Caco-2 (cell line): Measurements from ENCODE around the gene CHKB. TPM values are rescaled to one million over a fixed set of nuclear protein-coding genes. Genes with fewer than 3 reads are reported as not detected.

Experiments
- BruUV-seq: library from RNA; stranded (reverse); fragments of 400-500 nt; replicated peaks from 2 replicates; lab custom pipeline; 2021; lab: Mats Ljungman, UMichigan
- CTCF ChIA-PET: fragments of 300-600 bp; sonication (Branson Sonifier 250); formaldehyde crosslinking; loops from one replicate; lab custom pipeline; 2022; ENCODE audit warnings: antibody characterized with exemption; lab: Charles Lee
- POLR2A ChIA-PET: fragments of 300-600 bp; sonication (Branson Sonifier 250); formaldehyde crosslinking; loops from one replicate; lab custom pipeline; 2022; ENCODE audit warnings: antibody characterized with exemption; lab: Charles Lee
- DNase-seq, 2 experiments: peaks; one replicate each; pipeline versions ENCODE4 v3.0.0 to v3.0.0-alpha.2; 2020 to 2022
- H3K27me3 ChIP-seq: replicated peaks from 2 replicates; pipeline ENCODE4 v1.6.0; 2011; ENCODE audit warnings: low read length; ENCODE audit not compliant: control insufficient read depth, insufficient read depth
- H3K36me3 ChIP-seq: 2 replicates; pipeline ENCODE4 v1.5.1; 2011; ENCODE audit warnings: low read length; ENCODE audit not compliant: control insufficient read depth, insufficient read depth
- H3K4me1 ChIP-seq: fragments of 250-450 bp; sonication (Bioruptor Pico); 2 replicates; pipeline ENCODE4 v1.5.1; 2020; ENCODE audit warnings: mild to moderate bottlenecking
- H3K4me3 ChIP-seq: 2 replicates; pipeline ENCODE4 v1.5.1; 2011; ENCODE audit warnings: low read depth, mild to moderate bottlenecking, control low read depth, low read length
- H3K9me3 ChIP-seq: fragments of 250-450 bp; sonication (Bioruptor Pico); 2 replicates; pipeline ENCODE4 v1.5.1; 2020; ENCODE audit warnings: mild to moderate bottlenecking, moderate library complexity
- H3K27ac Mint-ChIP-seq: one replicate; pipeline ENCODE4 v1.8.0; 2022; ENCODE audit warnings: mixed read lengths; ENCODE audit not compliant: unreplicated experiment
- H3K27me3 Mint-ChIP-seq: one replicate; pipeline ENCODE4 v1.8.0; 2022; ENCODE audit warnings: mixed read lengths; ENCODE audit not compliant: insufficient read depth, unreplicated experiment
- H3K36me3 Mint-ChIP-seq: one replicate; pipeline ENCODE4 v1.8.0; 2022; ENCODE audit warnings: mild to moderate bottlenecking, mixed read lengths; ENCODE audit not compliant: insufficient read depth, unreplicated experiment
- H3K4me1 Mint-ChIP-seq: one replicate; pipeline ENCODE4 v1.8.0; 2022; ENCODE audit warnings: low read depth, mixed read lengths; ENCODE audit not compliant: unreplicated experiment
- H3K4me3 Mint-ChIP-seq: one replicate; pipeline ENCODE4 v1.8.0; 2022; ENCODE audit warnings: mild to moderate bottlenecking, moderate library complexity, mixed read lengths; ENCODE audit not compliant: unreplicated experiment
- H3K9me3 Mint-ChIP-seq: one replicate; pipeline ENCODE4 v1.8.0; 2022; ENCODE audit warnings: mixed read lengths; ENCODE audit not compliant: unreplicated experiment
- CTCF ChIP-seq, 2 experiments: fragments of 200-600 bp in 1 of 2; IDR thresholded peaks; 1 replicate in 1 of 2; 2 replicates in 1 of 2; pipeline versions ENCODE4 v1.5.1 to v1.8.0; 2011 to 2022; ENCODE audit warnings: antibody characterized with exemption in 1 of 2, control low read depth in 1 of 2, inconsistent platforms in 1 of 2, low read depth in 1 of 2, low read length in 1 of 2, mild to moderate bottlenecking in 1 of 2, moderate library complexity in 1 of 2; ENCODE audit not compliant: insufficient read depth in 1 of 2, severe bottlenecking in 1 of 2, unreplicated experiment in 1 of 2
- intact Hi-C: fragments of 100-400 bp; cut with micrococcal nuclease; formaldehyde crosslinking; loops from one replicate; pipeline ENCODE4 v1.10.0; 2022; ENCODE audit not compliant: unreplicated experiment
- total RNA-seq: library from RNA; stranded (reverse); gene quantifications from 2 replicates; pipeline ENCODE4 v1.2.3, GENCODE V29; 2022

CHKB gene
- total RNA-seq, 1 experiment from 2014 or later: 43.3 TPM

- H3K4me1 ChIP-seq: peaks cover 18% of the 10 kb centered on the region
- peak overlapping the region; percentile 8 for H3K4me3 ChIP-seq
- no peaks in the 10 kb centered on the region; the same call in 1 of the 2 replicates for H3K36me3 ChIP-seq
- Mint-ChIP-seq H3K4me3 (peak overlapping the region; percentile 82), H3K36me3 (no peaks in the 10 kb centered on the region), H3K27ac (peak overlapping the region; percentile 78), H3K9me3 (no peaks in the 10 kb centered on the region), H3K4me1 (peaks cover 13% of the 10 kb centered on the region), H3K27me3 (no peaks in the 10 kb centered on the region)
- no peaks in the 10 kb centered on the region for H3K27me3 ChIP-seq
- ChIA-PET POLR2A (no interaction called here), CTCF (interaction anchor here (1.9 to 3.0 kb wide), 3 partner anchors 47 to 115 kb away, joined by 9 to 23 read pairs (median 14); partner anchors contain the start of genes LMF2, NCAPH2 and SCO2)
- intact Hi-C loops: loop anchor here (2.0 to 5.0 kb wide), 2 partner anchors 69 to 90 kb away; partner anchors contain the start of gene TYMP
- no peak for DNase-seq
- TF ChIP-seq CTCF (IDR thresholded peaks at IDR 0.05; ENCODE audit: insufficient read depth in 1 of 2, low read depth in 1 of 2, low read length in 1 of 2, severe bottlenecking in 1 of 2, unreplicated experiment in 1 of 2): peak in 1 of 2 experiments; percentile 33
- no TSS peak for BruUV-seq
- H3K9me3 ChIP-seq: no peaks in the 10 kb centered on the region
Measured at GRCh38 chr22:50621948-50622722, 39.5 kb upstream of the CHKB start.

GRCh38 chr22:50621356-50621880, 38.8 kb upstream of the CHKB start:
- no peak for DNase-seq

More at GRCh38 chr22:50621356-50621880, 38.8 kb upstream of the CHKB start:
- BruUV-seq: no TSS peak
- H3K4me1 ChIP-seq: peaks cover 18% of the 10 kb centered on the region
- H3K36me3 ChIP-seq: no peaks in the 10 kb centered on the region; the same call in 1 of the 2 replicates
- Mint-ChIP-seq H3K36me3 (no peaks in the 10 kb centered on the region), H3K27ac (peak overlapping the region; percentile 78), H3K9me3 (no peaks in the 10 kb centered on the region), H3K27me3 (no peaks in the 10 kb centered on the region), H3K4me1 (peaks cover 13% of the 10 kb centered on the region), H3K4me3 (peak overlapping the region; percentile 82)
- intact Hi-C loops: loop anchor here (2.0 to 5.0 kb wide), 2 partner anchors 69 to 89 kb away; partner anchors contain the start of gene TYMP
- CTCF ChIA-PET: interaction anchor here (0.8 to 3.0 kb wide), 7 partner anchors 37 to 114 kb away, joined by 3 to 23 read pairs (median 9); partner anchors contain the start of genes CHKB, LMF2, NCAPH2 and SCO2
- no peak for TF ChIP-seq CTCF (IDR thresholded peaks at IDR 0.05; ENCODE audit: insufficient read depth in 1 of 2, low read depth in 1 of 2, low read length in 1 of 2, severe bottlenecking in 1 of 2, unreplicated experiment in 1 of 2)
- no peaks in the 10 kb centered on the region for H3K27me3 ChIP-seq
- peak overlapping the region; percentile 39; the same call in 1 of the 2 replicates for H3K4me3 ChIP-seq
- POLR2A ChIA-PET: interaction anchor here (1.2 kb wide), 1 partner anchor 114 kb away, joined by 3 read pairs; the partner anchor contains the start of gene LMF2
- H3K9me3 ChIP-seq: no peaks in the 10 kb centered on the region
